ENCODE measurements around the gene KLRB1.
"Not testable (repeated sequence)": the region's sequence is repeated elsewhere in the genome, so short reads cannot be mapped to it uniquely, and the experiment has no call there.

KLRB1 gene

GRCh38 chr12:9619411-9620179 is 11.9 kb upstream of the KLRB1 start:
- DNase-seq (ENCODE audit: low spot score), result no peak

DNA sequence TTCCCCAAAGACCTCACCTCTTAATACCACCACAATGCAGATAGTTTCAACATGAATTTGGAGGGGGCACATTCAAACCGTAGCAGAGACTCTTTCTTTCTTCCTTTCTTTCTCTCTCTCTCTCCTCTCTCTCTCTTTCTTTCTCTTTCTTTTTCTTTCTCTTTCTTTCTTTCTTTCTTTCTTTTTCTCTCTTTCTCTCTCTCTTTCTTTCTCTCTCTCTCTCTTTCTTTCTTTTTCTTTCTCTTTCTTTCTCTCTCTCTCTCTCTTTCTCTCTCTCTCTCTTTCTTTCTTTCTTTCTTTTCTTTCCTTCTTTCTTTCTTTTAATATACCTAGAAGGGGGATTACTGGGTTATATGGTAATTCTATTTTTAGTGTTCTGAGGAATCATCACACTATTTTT is 11.2 kb upstream of the KLRB1 start:
- DNase-seq (ENCODE audit: low spot score), result not testable (repeated sequence)

DNA sequence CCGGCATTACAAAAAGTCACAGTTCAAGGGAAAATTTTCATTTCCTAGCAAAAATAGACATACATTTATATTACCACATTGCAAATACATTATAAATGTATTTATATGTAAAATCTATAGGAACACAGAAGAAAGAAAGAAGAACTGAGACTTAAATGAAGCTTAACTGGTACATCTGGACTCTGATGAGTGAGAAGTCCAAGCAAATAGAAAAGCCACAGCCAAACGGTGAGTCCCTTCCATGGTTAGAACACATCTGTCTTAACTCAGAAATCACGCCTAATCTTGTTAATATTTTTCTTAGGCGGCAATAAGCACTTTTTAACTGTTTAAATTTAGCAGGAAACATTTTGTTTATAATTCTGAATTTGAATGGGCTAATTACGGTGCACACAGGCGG is 9.4 kb upstream of the KLRB1 start:
- DNase-seq (ENCODE audit: low spot score), result no peak

DNA sequence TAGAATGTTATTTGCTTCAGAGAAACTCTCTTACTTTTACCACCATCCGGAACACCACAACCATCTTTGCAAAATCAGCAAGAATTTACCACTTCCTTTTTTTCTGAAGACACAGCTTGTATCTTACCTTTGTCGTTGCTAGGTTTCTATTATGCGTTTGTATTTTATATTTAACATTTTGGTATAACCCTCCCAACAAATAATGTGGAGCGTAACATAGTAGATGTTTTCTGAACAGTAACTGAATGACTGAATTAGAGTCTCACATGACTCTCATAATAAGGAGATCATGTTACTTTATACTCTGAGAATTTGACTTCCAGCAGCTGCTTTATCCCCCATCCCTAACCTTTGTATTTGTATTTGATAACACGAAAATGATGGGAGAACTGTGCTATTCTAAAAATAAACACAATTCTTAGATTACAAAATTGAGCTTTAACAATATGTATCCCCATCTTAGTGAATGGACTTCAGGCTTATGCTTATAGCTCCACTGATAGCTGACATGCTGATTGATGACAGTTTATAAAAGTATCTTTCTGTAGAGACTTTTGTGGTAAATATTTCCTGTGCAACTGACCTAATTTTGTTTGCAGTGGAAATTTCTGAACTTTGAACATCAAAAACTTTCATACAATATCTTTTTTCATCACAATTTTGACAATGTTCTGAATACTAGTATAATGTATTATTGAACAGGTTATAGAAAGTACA is 7.9 kb upstream of the KLRB1 start:
- no peak for DNase-seq (ENCODE audit: low spot score)

GRCh38 chr12:9610606-9611005 is 2.9 kb upstream of the KLRB1 start:
- not testable (repeated sequence) for DNase-seq (ENCODE audit: low spot score)

- DNase-seq (ENCODE audit: low spot score), result no peak
Observed at GRCh38 chr12:9606736-9607372, 862 bp downstream of the KLRB1 start.

DNA sequence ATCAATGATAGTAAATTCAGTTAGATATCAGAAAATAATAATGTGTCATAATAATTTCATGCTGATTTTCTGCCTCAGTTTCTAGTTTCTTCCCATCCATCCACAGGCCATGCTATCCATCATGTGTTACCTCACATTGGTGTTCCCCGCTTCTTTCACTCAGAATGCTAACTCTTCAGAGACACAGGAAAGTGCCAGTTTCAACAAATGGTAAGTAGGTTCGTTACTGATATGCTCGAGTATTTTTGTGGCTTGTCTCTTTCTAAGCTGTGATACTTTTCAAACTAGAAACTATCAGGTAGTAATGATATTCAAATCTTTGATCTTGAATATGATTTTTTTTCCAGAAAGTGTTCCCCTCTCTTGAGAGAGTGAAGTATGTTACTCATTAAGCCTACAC is 1.5 kb downstream of the KLRB1 start:
- DNase-seq (ENCODE audit: low spot score), result no peak

DNA sequence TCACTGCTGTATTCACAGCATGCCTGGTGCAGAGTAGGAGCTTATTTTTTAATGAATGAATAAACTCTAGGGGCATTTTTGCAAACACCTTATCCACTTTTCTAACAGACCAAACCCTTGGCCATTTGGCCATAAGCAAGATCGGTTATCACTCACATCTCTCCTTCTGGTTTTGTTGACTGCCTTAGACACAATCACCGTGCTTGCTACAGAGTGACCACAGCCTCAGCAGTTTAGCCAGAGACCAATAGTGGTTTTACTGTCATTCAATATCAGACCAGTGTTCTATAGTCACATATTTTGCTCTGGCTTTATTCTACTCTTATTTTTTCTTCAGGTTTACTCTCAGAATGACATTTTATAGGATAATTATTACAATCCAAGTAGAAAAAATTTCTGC is 2.2 kb downstream of the KLRB1 start:
- DNase-seq (ENCODE audit: low spot score), result no peak

DNA sequence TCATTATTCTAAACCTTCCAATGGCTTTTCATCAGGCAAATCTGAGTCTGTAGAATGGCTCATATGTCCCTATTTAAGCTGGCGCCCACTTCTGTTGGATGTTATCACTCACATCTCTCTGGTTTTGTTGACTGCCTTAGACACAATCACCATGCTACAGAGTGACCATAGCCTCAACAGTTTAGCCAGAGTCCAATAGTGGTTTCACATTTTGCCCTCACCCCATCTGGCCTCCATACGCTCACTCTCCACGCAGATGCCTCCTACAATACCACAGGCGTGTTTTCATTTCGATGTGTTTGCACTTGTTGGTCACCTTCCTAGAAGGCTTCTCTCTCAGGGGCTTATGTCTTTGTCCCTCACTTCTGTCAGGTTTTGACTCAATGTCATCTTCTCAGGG is 3.4 kb downstream of the KLRB1 start:
- no peak for DNase-seq (ENCODE audit: low spot score)

GRCh38 chr12:9600426-9600825 is 7.3 kb downstream of the KLRB1 start:
- DNase-seq (ENCODE audit: low spot score), result not testable (repeated sequence)

DNA sequence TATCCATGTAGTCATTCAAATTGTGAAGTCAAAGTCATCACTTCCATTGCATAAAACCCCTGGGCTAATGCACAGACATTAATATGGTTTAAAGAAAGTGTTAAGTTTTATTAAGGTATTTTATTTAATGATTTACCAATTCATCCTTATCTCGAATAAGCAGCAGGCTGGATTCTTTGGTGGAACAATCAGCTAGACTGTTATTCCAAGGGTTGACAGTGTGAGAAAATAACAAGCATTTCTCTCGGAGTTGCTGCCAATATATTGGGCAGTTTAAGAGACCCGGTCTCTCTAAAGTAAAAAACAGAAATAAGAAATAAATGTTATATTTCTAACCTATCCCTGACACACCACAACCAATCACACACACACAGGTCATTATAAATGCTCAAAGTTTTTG is 9.4 kb downstream of the KLRB1 start:
- DNase-seq (ENCODE audit: low spot score), result no peak

DNA sequence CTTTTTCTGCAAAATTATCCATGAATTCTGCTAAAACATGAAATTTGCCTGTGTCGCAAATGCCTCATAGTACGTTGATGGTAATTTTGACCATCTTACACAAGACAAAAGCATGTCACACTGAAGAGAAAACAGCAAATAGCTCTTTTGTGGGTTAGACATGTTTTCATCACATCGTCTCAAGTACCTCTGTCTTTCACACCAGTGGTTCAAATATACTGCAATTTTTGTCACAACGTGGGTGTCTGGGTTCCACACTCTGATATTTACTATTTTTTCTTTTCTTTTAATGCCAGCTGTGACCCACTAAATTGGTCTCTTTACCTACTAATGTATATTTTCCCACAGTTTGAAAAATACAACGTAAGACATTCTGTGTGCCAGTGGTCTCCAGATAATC is 10.4 kb downstream of the KLRB1 start:
- no peak for DNase-seq (ENCODE audit: low spot score)

GRCh38 chr12:9590441-9590840 is 17.3 kb downstream of the KLRB1 start:
- no peak for DNase-seq (ENCODE audit: low spot score)

DNA sequence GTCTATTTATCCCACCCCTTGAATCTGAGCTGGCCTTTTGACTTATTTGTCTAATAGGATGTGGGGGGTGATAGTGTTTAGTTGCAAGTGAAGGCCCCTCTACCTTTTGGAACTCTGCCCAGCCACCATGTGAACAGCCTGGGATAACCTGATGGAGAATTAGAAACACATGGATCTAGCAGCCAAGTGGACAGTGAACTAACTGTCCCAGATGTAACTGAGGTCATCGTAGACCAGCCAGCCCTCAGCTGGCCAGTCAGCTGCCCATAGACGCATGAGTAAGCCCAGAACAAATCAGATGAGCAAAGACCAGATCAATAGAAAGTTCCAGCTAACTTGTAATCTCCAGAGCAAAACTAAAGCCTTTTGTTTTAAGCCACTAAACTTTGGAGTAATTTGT is 19.0 kb downstream of the KLRB1 start:
- DNase-seq (ENCODE audit: low spot score), result no peak

GRCh38 chr12:9587987-9588600 is 19.6 kb downstream of the KLRB1 start:
- no peak for DNase-seq (ENCODE audit: low spot score)

- DNase-seq (ENCODE audit: low spot score), result not testable (repeated sequence)
Observed at GRCh38 chr12:9577729-9578128, 30.0 kb downstream of the KLRB1 start.

DNA sequence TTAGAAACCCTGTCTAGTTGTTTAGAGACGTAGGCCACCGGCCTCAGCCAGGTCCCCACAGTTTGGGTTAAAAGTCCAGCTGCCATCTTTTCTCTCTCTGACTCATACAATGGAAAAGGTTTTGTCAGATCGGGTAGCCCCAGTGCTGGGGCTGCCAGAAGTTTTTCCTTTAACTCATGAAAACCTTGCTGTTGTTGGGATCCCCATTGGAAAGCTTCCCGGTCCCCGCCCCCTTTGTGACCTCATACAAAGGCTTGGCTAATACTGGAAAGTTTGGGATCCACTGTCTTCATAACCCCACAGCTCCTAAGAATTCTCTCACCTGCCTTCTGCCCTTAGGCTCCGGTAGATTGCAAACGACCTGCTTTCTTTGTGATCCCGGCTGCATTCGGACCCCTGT is 40.6 kb downstream of the KLRB1 start:
- not testable (repeated sequence) for DNase-seq (ENCODE audit: low spot score)

- DNase-seq (ENCODE audit: low spot score), result not testable (repeated sequence)
Observed at GRCh38 chr12:9566113-9566512, 41.6 kb downstream of the KLRB1 start.

DNA sequence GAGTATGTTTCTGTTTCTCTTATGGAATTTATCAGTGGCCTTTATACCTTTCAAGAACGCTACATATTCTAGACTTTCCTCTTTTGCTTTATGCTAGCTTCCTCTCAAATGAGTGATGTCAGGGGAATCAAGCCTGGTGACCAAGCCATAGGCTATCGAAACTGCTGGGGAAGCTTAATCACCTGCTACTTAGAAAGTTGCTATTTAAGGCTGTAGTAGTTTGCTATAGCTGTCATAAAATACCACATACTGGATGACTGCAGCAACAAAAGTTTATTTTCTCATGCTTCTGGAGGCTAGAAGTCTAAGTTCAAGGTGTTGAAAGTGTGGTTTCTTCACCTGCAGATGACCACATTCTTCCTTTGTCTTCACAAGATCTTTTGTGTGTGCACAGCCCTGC is 43.3 kb downstream of the KLRB1 start:
- not testable (repeated sequence) for DNase-seq (ENCODE audit: low spot score)

GRCh38 chr12:9562841-9563453 is 44.8 kb downstream of the KLRB1 start:
- DNase-seq (ENCODE audit: low spot score), result not testable (repeated sequence)

GRCh38 chr12:9545489-9545888 is 62.2 kb downstream of the KLRB1 start:
- DNase-seq (ENCODE audit: low spot score), result not testable (repeated sequence)
